ENCODE results near the gene SULT1A1.
"Not testable (repeated sequence)": the region's sequence is repeated elsewhere in the genome, so short reads cannot be mapped to it uniquely, and the experiment has no call there.

Gene SULT1A1

DNA sequence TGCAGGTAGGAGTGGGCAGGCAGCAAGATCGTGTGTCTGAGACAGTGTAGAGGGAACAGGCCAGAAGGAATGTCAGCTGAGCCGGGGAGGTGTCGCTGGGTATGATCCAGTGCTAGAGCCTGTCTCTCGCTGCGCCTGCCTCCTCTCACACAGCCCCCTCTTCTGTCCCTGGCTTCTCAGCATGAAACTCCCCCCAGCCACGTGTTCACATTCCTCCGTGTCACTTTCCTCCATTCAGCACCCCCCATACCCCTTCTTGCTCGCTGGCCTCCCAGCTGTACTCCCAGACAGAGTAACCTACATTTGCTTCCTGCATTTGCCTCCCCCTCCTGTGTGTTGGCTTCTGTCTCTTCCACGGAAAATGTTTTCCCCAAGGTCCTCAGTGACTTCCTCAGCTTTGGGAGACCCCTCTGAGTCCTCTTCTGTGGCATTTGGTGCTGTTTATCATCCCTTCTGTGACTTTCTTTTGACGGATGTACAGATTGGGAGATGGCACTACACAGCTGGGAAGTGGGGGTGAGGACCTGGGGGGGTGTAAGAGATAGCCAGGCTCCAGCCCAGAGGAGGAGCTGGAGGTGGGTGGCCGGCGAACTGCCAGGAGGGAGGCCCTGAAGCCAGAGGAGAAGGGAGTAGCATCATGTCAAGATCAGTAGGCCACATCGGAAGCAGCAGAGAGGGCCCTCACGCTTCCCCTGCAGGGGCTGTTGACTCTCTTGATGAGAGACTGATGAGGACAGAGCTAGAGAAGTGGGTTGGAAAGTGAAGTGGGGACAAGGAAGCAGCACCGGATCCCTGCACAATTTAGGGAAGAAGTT is 36.9 kb downstream of the SULT1A1 start:
- Histone ChIP-seq H3K4me3 (no peak overlapping the region), H3K27me3 (no peaks in the 10 kb centered on the region), H3K9me3 (replicated peaks in 1 of 11) (peaks cover 0 to 7% (median under 1%) of the 10 kb centered on the region in 11 experiments; a peak in 8 of 22 replicates), H3K4me2 (peak overlapping the region; percentile 24 to 78 (median 51); a peak in 21 of 22 replicates), H4K20me1 (peaks cover 18 to 80% (median 43%) of the 10 kb centered on the region in 11 experiments; a peak in 19 of 22 replicates), H3K9ac (peak overlapping the region in 4 of 11 experiments; percentile 7 to 42 (median 18); a peak in 3 of 22 replicates), H3K4me1 (peaks cover 12 to 32% (median 22%) of the 10 kb centered on the region in 10 experiments), H3K27ac (peak overlapping the region in 6 of 11 experiments; percentile 12 to 38 (median 32); a peak in 7 of 22 replicates), H3K36me3 (peaks cover 5 to 45% (median 16%) of the 10 kb centered on the region in 11 experiments; a peak in 16 of 22 replicates)
- TF ChIP-seq Cebpa-rat (IDR thresholded peaks at IDR 0.05), result no peak

DNA sequence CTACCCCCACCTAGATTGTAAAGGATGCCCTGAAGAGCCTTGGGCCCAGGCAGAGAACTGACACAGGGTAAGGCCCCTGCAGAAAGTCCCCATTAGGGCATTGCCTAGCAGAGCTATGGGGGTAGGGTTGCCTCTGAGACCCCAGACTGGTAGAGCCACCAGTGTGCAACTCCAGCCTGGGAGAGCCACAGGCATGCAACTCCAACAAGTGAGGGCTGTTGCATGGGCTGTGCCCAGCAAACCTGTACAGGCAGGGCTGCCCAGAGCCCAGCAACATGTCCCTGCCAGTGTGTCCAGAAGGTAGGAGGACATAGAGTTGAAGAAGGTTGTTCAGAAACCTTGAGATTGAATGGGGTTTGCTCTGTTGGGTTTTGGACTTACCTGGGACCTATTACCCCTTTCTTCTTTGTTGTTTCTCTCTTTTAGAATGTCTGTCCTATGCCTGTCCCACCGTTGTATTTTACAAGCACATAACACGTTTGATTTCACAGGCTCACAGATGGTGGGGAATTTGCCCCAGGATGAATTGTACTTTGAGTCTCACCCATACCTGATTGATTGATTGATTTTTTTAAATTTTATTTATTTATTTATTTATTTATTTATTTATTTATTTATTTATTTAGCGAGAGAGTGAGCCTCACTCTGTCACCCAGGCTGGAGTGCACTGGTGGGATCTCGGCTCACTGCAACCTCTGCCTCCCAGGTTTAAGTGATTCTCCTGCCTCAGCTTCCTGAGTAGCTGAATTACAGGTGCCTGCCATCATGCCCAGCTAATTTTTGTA is 39.7 kb downstream of the SULT1A1 start:
- H3K9ac ChIP-seq, result no peak overlapping the region
- no peak overlapping the region for H3K4me3 ChIP-seq
- peaks cover 18 to 64% (median 42%) of the 10 kb centered on the region in 11 experiments; a peak in 19 of 22 replicates for H4K20me1 ChIP-seq
- H3K4me2 ChIP-seq, result no peak overlapping the region
- no peak overlapping the region for H3K27ac ChIP-seq
- no peak for TF ChIP-seq Cebpa-rat (IDR thresholded peaks at IDR 0.05)
- H3K9me3 ChIP-seq (replicated peaks in 1 of 11), result peaks cover 23 to 34% (median 27%) of the 10 kb centered on the region in 11 experiments
- no peaks in the 10 kb centered on the region for H3K27me3 ChIP-seq
- H3K4me1 ChIP-seq, result peaks cover 12 to 32% (median 22%) of the 10 kb centered on the region in 10 experiments
- peaks cover 18 to 64% (median 40%) of the 10 kb centered on the region in 11 experiments for H3K36me3 ChIP-seq

DNA sequence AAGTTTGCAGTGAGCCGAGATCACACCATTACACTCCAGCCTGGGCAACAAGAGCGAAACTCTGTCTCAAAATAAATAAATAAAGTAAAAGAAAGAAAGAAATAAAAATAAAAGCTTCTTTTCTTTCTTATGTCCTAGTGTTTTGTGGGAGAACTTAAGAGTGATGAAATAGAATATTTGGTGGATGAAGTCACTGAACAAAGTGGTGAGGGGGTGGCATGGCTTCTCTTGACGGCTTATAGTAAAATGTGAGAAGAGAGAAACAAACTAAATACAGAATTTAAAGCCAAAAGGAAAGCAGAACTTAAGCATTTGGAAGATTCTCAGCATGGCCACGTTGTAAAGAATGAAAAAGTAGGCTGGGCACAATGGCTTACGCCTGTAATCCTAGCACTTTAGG is 40.8 kb downstream of the SULT1A1 start:
- H3K27ac ChIP-seq, result no peak overlapping the region
- peaks cover 12 to 60% (median 31%) of the 10 kb centered on the region in 11 experiments; a peak in 18 of 22 replicates for H4K20me1 ChIP-seq
- no peak overlapping the region for H3K4me2 ChIP-seq
- H3K27me3 ChIP-seq, result no peaks in the 10 kb centered on the region
- H3K9me3 ChIP-seq (replicated peaks in 1 of 11), result peaks cover 23 to 39% (median 31%) of the 10 kb centered on the region in 11 experiments
- no peak overlapping the region for H3K4me3 ChIP-seq
- TF ChIP-seq Cebpa-rat (IDR thresholded peaks at IDR 0.05), result no peak
- no peak overlapping the region for H3K9ac ChIP-seq
- peaks cover 12 to 26% (median 20%) of the 10 kb centered on the region in 10 experiments for H3K4me1 ChIP-seq
- H3K36me3 ChIP-seq, result peaks cover 22 to 57% (median 42%) of the 10 kb centered on the region in 11 experiments

DNA sequence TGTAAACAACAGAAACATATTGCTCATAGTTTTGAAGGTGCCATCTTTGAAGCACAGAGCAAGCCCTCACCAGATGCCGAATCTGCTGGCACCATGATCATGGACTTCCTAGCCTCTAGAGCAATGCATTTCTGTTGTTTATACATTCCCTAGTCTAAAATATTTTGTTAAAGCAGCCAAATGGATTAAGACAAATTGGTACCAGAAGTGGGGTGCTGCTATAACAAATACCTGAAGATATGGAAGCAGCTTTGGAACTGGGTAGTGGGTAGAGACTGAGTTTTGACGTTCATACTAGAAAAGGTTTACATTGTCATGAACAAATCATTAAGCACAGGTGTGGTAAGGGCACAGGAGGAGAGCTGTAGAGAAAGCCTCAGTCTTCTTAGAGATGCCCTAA is 42.6 kb downstream of the SULT1A1 start:
- H4K20me1 ChIP-seq, result peaks cover 4 to 58% (median 18%) of the 10 kb centered on the region in 11 experiments; a peak in 15 of 22 replicates
- H3K27ac ChIP-seq, result no peak overlapping the region
- H3K27me3 ChIP-seq, result no peaks in the 10 kb centered on the region
- H3K4me3 ChIP-seq, result no peak overlapping the region
- peaks cover 23 to 39% (median 31%) of the 10 kb centered on the region in 11 experiments for H3K9me3 ChIP-seq (replicated peaks in 1 of 11)
- peaks cover 2 to 10% (median 5%) of the 10 kb centered on the region in 10 experiments; a peak in 19 of 20 replicates for H3K4me1 ChIP-seq
- H3K4me2 ChIP-seq, result no peak overlapping the region
- no peak overlapping the region for H3K9ac ChIP-seq
- no peak for TF ChIP-seq Cebpa-rat (IDR thresholded peaks at IDR 0.05)
- H3K36me3 ChIP-seq, result peaks cover 22 to 59% (median 41%) of the 10 kb centered on the region in 11 experiments

DNA sequence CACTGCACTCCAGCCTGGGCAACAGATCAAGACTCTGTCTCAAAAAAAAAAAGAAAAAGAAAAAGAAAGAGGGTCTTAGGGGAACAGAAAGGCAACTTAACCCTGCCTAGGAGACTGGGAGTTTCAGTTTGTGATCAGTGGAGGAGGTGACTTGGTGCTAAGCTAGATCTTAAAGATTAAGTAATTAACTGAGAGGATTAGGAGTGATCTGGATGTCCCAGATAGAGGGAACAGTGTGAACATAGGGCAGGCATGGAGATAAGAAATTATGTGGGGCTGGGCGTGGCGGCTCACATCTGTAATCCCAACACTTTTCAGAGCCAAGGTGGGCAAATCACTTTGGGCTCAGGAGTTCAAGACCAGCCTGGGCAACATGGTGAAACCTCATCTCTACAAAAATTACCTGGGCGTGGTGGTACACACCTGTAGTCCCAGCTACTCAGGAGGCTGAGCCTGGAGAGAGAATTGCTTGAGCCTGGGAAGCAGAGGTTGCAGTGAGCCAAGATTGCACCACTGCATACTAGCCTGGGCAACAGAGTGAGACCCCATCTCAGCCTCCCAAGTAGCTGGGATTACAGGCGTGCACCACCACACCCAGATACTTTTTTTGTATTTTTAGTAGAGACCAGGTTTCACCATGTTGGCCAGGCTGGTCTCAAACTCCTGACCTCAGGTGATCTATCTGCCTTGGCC is 43.5 kb downstream of the SULT1A1 start:
- H3K4me1 ChIP-seq, H3K4me3 ChIP-seq: not testable (repeated sequence)

GRCh38 chr16:28563218-28563617 is 46.6 kb downstream of the SULT1A1 start:
- Histone ChIP-seq H3K4me3 (no peak overlapping the region), H3K9ac (no peak overlapping the region), H3K4me1 (peaks cover 0 to 7% (median 2%) of the 10 kb centered on the region in 10 experiments; a peak in 4 of 20 replicates), H3K27me3 (no peaks in the 10 kb centered on the region), H3K9me3 (replicated peaks in 1 of 11) (peaks cover 31 to 53% (median 48%) of the 10 kb centered on the region in 11 experiments), H3K27ac (no peak overlapping the region), H3K4me2 (no peak overlapping the region), H4K20me1 (peaks cover 0 to 37% (median 16%) of the 10 kb centered on the region in 11 experiments; a peak in 10 of 22 replicates), H3K36me3 (peaks cover 39 to 68% (median 52%) of the 10 kb centered on the region in 11 experiments)
- no peak for TF ChIP-seq Cebpa-rat (IDR thresholded peaks at IDR 0.05)

More for the DNA sequence above, 43.5 kb downstream of the SULT1A1 start:
- not testable (repeated sequence) for H3K27ac ChIP-seq, H3K4me2 ChIP-seq, H3K9ac ChIP-seq, H3K27me3 ChIP-seq
- H3K36me3 ChIP-seq, result peaks cover 22 to 68% (median 41%) of the 10 kb centered on the region in 11 experiments
- peaks cover 6 to 58% (median 18%) of the 10 kb centered on the region in 11 experiments; a peak in 13 of 22 replicates for H4K20me1 ChIP-seq
- peaks cover 23 to 39% (median 31%) of the 10 kb centered on the region in 11 experiments for H3K9me3 ChIP-seq (replicated peaks in 1 of 11)

DNA sequence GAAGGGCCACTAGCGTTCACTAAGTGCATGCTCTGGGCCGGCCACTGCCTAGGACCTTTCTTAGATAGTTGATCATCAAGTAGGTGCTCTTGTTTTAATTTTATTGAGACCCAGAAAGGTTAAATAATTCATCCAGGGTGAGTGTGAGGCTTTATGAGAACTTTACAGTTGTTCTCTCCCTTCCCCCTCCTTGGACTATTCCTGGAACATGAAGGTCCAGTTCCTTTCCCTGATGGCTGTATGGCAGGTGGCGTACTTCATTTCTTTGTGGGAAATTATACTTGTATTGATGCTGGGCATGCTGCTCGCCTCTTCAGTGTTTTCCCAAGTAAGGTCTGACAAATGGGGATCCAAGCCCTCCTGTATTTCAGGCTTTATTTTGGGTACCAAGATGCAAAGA is 47.6 kb downstream of the SULT1A1 start:
- no peak for TF ChIP-seq Cebpa-rat (IDR thresholded peaks at IDR 0.05)

DNA sequence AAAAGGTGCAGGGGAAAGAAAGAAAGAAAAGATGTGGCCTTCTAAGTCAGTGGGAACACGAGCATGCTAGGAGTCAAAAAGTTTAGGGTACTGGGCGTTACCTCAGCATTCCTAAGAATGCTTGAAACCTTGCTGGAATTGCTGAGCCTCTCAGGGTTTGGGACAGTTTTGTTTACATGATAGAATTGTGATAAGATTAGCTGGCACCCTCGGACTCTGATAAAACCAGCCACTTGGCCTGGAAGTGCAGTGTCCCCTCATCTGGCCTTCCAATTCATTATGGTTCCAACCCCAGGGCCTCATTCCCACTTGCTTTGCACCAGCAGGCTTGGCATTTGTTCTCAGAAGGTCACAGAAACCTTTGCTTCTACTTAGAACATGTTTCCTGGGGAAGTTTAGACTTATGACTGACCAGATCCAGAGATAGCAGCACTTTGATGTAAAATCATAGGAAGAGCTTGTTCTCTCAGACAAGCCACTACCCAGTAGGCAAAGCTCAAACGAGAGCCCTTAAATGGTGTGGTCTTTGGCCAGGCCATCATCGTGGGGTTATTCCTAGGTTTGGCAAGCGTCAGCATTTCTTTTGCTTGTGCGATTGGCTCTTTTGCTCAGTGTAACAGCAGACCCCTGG is 48.2 kb downstream of the SULT1A1 start:
- H3K27ac ChIP-seq, result no peak overlapping the region
- peaks cover 18 to 42% (median 35%) of the 10 kb centered on the region in 11 experiments for H3K9me3 ChIP-seq (replicated peaks in 1 of 11)
- H3K4me2 ChIP-seq, result no peak overlapping the region
- no peak for TF ChIP-seq Cebpa-rat (IDR thresholded peaks at IDR 0.05)
- no peak overlapping the region for H3K9ac ChIP-seq
- peaks cover 0 to 46% (median 25%) of the 10 kb centered on the region in 11 experiments; a peak in 11 of 22 replicates for H4K20me1 ChIP-seq
- peaks cover 39 to 68% (median 55%) of the 10 kb centered on the region in 11 experiments for H3K36me3 ChIP-seq
- H3K4me1 ChIP-seq, result peaks cover 0 to 12% (median 6%) of the 10 kb centered on the region in 10 experiments; a peak in 14 of 20 replicates
- no peak overlapping the region for H3K4me3 ChIP-seq
- H3K27me3 ChIP-seq, result no peaks in the 10 kb centered on the region

More for the DNA sequence above, 47.6 kb downstream of the SULT1A1 start:
- H3K4me3 ChIP-seq, result no peak overlapping the region
- H3K4me2 ChIP-seq, result no peak overlapping the region
- H3K36me3 ChIP-seq, result peaks cover 44 to 68% (median 56%) of the 10 kb centered on the region in 11 experiments
- no peak overlapping the region; a peak in 1 of 22 replicates for H3K27ac ChIP-seq
- peaks cover 0 to 7% (median 3%) of the 10 kb centered on the region in 10 experiments; a peak in 8 of 20 replicates for H3K4me1 ChIP-seq
- H3K27me3 ChIP-seq, result no peaks in the 10 kb centered on the region
- peaks cover 24 to 47% (median 40%) of the 10 kb centered on the region in 11 experiments for H3K9me3 ChIP-seq (replicated peaks in 1 of 11)
- H4K20me1 ChIP-seq, result peaks cover 0 to 41% (median 21%) of the 10 kb centered on the region in 11 experiments; a peak in 11 of 22 replicates
- H3K9ac ChIP-seq, result no peak overlapping the region
